GM12872 (cell line): Measurements from ENCODE around the gene PRUNE2.

Experiments
- CTCF ChIP-seq: IDR thresholded peaks from 3 replicates; pipeline ENCODE4 v1.5.1; 2011; ENCODE audit warnings: low read depth, mild to moderate bottlenecking, low read length, moderate library complexity; ENCODE audit not compliant: insufficient read depth

Gene PRUNE2

GRCh38 chr9:76567086-76567485 is 338.8 kb downstream of the PRUNE2 start:
- TF ChIP-seq CTCF = no peak

- no peak for TF ChIP-seq CTCF
Observed at GRCh38 chr9:76564297-76564696, 341.6 kb downstream of the PRUNE2 start.

GRCh38 chr9:76562511-76562911 is 343.4 kb downstream of the PRUNE2 start:
- no peak for TF ChIP-seq CTCF

DNA sequence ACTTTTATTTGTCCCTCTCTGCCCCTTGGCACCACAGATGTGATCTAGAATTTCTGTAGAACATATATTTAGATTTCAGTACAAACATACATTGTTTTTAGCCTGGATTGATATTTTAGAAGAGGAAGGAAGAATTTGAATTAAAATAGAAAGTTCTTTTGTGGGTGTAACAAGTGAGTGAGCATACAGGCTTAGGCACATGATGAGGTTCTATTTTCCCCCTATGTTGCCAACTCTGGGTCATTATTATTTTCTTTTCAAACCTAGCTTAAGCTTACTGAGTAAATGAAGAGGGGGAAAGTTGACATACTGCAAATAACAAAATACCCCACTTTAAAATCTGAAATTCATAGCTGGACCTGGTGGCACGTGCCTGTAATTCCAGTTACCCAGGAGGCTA is 344.0 kb downstream of the PRUNE2 start:
- TF ChIP-seq CTCF = no peak
